ENCODE data around the gene COL9A2. TPM values are rescaled to one million over a fixed set of nuclear protein-coding genes. Genes with fewer than 3 reads are reported as not detected.

Gene COL9A2
- total RNA-seq, 2 donors from 2014 or later, result 0.67 to 3.1 TPM

DNA sequence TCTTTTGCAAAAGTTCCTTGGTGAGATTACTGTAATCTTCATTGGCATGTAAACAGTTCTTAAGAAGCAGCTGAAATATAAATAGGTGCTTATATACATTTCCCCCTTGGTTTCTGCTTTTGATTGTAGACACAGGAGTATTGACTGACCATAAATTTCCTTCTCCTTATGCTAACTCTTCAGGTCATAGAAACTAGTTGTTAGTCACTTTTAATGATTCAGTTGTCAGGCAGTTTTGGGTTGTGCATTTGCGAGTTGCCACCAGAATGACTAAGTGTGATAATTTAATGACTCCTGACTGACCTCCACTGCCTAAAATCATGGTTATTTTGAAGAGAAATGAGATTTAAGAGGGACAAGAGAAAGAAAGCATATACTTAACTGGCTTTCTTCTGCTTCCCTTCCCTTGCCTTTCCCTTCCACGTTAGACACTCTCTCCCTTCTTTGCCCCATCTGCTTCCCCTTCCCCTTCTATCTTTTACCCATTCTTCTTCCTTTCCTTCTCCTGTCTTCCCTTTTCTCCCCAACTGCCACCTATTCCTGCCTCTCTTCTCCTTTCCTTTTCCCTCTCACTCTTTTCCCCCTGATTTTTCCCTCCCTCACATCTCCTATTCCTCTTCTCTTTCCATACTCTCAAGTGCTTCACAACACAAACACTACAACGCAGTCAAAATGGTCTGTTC is 46.8 kb downstream of the COL9A2 start:
- no peak for DNase-seq (ENCODE audit: low spot score)

GRCh38 chr1:40268211-40268610 is 48.9 kb downstream of the COL9A2 start:
- intact Hi-C loops (cut with DNase I), result no loop called here
- no peak for DNase-seq (ENCODE audit: low spot score)

More for the DNA sequence above, 46.8 kb downstream of the COL9A2 start:
- intact Hi-C loops (cut with DNase I), result no loop called here

- no peak for DNase-seq (ENCODE audit: low spot score)
- intact Hi-C loops (cut with DNase I), result no loop called here
Measured at GRCh38 chr1:40267767-40268187, 49.3 kb downstream of the COL9A2 start.

GRCh38 chr1:40266786-40267535 is 50.1 kb downstream of the COL9A2 start:
- DNase-seq (ENCODE audit: low spot score), result no peak
- intact Hi-C loops (cut with DNase I), result no loop called here

- DNase-seq (ENCODE audit: low spot score), result no peak
- intact Hi-C loops (cut with DNase I), result no loop called here
Measured at GRCh38 chr1:40265919-40266318, 51.2 kb downstream of the COL9A2 start.

DNA sequence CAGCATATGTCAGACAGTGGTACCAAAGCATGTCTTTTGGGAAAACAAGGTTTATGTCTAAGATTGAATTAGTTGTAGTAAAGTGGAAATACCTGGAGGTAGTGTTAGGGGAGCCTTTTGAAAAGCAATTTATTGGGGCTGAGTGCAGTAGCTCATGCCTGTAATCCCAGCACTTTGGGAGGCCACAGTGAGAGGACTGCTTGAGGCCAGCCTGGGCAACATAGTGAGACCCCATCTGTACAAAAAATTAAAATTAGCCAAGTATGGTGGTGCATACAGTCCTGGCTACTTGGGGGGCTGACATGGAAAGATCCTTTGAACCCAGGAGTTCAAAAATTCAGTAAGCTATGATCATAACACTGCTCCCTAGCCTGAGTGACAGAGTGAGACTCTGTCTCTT is 51.8 kb downstream of the COL9A2 start:
- intact Hi-C loops (cut with DNase I), result no loop called here
- DNase-seq (ENCODE audit: low spot score), result no peak

DNA sequence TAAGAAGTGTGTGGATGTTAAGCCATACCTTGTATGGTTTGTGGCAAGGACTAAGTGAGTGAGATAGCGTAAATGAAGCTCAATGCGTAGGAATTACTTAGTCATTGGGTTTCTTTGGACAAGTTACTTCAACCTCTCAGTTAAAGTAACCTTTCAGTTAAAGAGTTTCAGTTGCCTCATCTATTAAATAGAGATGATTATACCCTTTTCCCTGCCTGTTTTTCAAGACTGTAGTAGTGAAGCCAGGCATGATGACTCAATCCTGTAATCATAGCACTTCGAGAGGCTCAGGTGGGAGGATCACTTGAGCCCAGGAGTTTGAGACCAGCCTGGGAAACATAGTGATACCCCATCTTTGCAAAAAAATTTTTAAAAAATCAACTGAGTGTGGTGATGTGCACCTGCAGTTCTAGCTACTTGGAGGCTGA is 52.7 kb downstream of the COL9A2 start:
- no peak for DNase-seq (ENCODE audit: low spot score)
- intact Hi-C loops (cut with DNase I), result no loop called here

GRCh38 chr1:40258445-40258769 is 58.7 kb downstream of the COL9A2 start:
- no peak for DNase-seq (ENCODE audit: low spot score)
- intact Hi-C loops (cut with DNase I), result no loop called here

- intact Hi-C loops (cut with DNase I), result no loop called here
Measured at GRCh38 chr1:40257688-40258444, 59.2 kb downstream of the COL9A2 start, which contains the start of gene ZMPSTE24. Gene ZMPSTE24 (plus strand): TSS chr1:40258236. CDS start chr1:40258272, 36 bp downstream.

GRCh38 chr1:40257313-40257687 is 59.8 kb downstream of the COL9A2 start:
- DNase-seq (ENCODE audit: low spot score), result no peak
- intact Hi-C loops (cut with DNase I), result no loop called here

More at GRCh38 chr1:40257688-40258444, 59.2 kb downstream of the COL9A2 start, which contains the start of gene ZMPSTE24:
- peak; percentile 99 for DNase-seq (ENCODE audit: low spot score)

GRCh38 chr1:40256401-40257084 is 60.5 kb downstream of the COL9A2 start:
- no peak for DNase-seq (ENCODE audit: low spot score)
- intact Hi-C loops (cut with DNase I), result no loop called here

- intact Hi-C loops (cut with DNase I), result no loop called here
- DNase-seq (ENCODE audit: low spot score), result no peak
Measured at GRCh38 chr1:40255231-40255630, 61.9 kb downstream of the COL9A2 start.

DNA sequence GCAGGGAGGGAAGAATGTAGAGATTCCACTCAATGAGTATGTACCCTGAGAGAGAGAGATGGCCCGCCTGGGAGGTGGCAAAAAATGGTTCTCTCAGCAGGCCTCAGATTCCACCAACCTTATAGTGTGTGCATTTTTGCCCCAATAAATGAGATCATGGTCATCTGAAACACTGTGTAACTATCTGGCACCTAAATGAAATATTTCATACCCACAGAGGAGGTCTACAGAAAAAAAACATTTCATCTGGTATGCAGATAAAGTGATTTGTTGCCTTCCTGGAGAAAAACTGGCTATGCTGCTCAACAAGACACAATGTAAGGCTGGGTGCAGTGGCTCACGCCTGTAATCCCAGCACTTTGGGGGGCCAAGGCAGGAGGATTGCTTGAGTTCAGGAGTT is 64.5 kb downstream of the COL9A2 start:
- DNase-seq (ENCODE audit: low spot score), result no peak
- intact Hi-C loops (cut with DNase I), result no loop called here

DNA sequence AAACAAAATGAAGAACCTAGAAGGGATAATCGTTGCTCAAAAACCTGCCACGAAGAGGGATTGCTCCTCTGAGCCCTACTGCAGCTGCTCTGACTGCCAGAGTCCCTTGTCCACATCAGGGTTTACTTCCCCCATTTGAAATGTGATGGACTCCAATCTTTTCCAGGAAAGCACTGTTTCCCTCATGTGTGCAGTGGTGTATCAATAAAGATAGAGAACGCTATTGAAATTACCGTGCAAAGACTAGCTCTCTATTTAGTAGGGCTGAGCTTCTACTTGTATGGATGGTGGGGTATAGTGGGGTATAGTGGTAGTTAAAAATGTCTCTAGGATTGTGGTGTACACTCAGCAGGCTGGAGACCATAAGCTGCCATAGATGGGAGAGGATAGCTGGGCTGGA is 65.6 kb downstream of the COL9A2 start:
- intact Hi-C loops (cut with DNase I), result no loop called here
- DNase-seq (ENCODE audit: low spot score), result no peak

Other genes starting within 250 kb of the COL9A2 start
- gene PPT1, start 220.0 kb downstream of the COL9A2 start, total RNA-seq, result 10 to 100 TPM; 66.2 to 96.3 TPM
- 10 to 100 TPM; 14.4 to 18.1 TPM for gene RLF, start 155.9 kb downstream of the COL9A2 start, total RNA-seq
- gene TMCO2, start 69.3 kb downstream of the COL9A2 start, total RNA-seq, result not detected
- 10 to 100 TPM; 42.3 to 51.4 TPM for gene ZMPSTE24, start 59.0 kb downstream of the COL9A2 start, total RNA-seq
- gene SMAP2, start 56.4 kb upstream of the COL9A2 start, total RNA-seq, result 10 to 100 TPM; 26.0 to 44.8 TPM
- gene ZFP69B, start 133.2 kb upstream of the COL9A2 start, total RNA-seq, result 1 to 10 TPM; 1.6 to 2.6 TPM
- gene ZFP69, start 160.0 kb upstream of the COL9A2 start, total RNA-seq, result 1 to 10 TPM; 4.3 to 6.4 TPM
- gene EXO5, start 191.5 kb upstream of the COL9A2 start, total RNA-seq, result 1 to 10 TPM; 5.3 to 6.1 TPM
- 1 to 10 TPM; 4.2 to 4.8 TPM for gene ZNF684, start 214.4 kb upstream of the COL9A2 start, total RNA-seq